Activated CD4-positive, alpha-beta T cell treated with anti-CD3 and anti-CD28 coated beads for 48 hours (primary cell): ENCODE results near the gene PALD1.
A peak's percentile ranks its signal among the peaks of the same experiment; 100 is the strongest.
"Not testable (repeated sequence)": the region's sequence is repeated elsewhere in the genome, so short reads cannot be mapped to it uniquely, and the experiment has no call there.

ENCODE experiments used
- DNase-seq: peaks from one replicate; pipeline ENCODE4 v3.0.0-alpha.2; 2020

PALD1 gene

GRCh38 chr10:70482982-70483760, 4.6 kb downstream of the PALD1 start:
- no peak for DNase-seq

- DNase-seq, result not testable (repeated sequence)
These were observed 5.3 kb downstream of the PALD1 start for GRCh38 chr10:70483872-70484271.

- no peak for DNase-seq
These were observed 9.3 kb downstream of the PALD1 start for GRCh38 chr10:70487824-70488223.

- DNase-seq, result no peak
These were observed 11.6 kb downstream of the PALD1 start for GRCh38 chr10:70490142-70490541.

- DNase-seq, result no peak
These were observed 13.0 kb downstream of the PALD1 start for GRCh38 chr10:70491614-70492013.

GRCh38 chr10:70492786-70493659, 14.5 kb downstream of the PALD1 start:
- no peak for DNase-seq

GRCh38 chr10:70493660-70494234, 15.2 kb downstream of the PALD1 start:
- no peak for DNase-seq

- peak; percentile 71 for DNase-seq
These were observed 16.0 kb downstream of the PALD1 start for GRCh38 chr10:70494536-70494935.

GRCh38 chr10:70494966-70495365, 16.4 kb downstream of the PALD1 start:
- DNase-seq, result peak; percentile 32

- DNase-seq, result no peak
These were observed 17.2 kb downstream of the PALD1 start for GRCh38 chr10:70495691-70496261.

GRCh38 chr10:70496341-70497119, 18.0 kb downstream of the PALD1 start:
- DNase-seq, result no peak

- no peak for DNase-seq
These were observed 18.6 kb downstream of the PALD1 start for GRCh38 chr10:70497120-70497545.

- no peak for DNase-seq
These were observed 20.6 kb downstream of the PALD1 start for GRCh38 chr10:70498970-70499835.

- no peak for DNase-seq
These were observed 21.2 kb downstream of the PALD1 start for GRCh38 chr10:70499836-70500167.

- DNase-seq, result no peak
These were observed 21.8 kb downstream of the PALD1 start for GRCh38 chr10:70500368-70500767.

- no peak for DNase-seq
These were observed 22.3 kb downstream of the PALD1 start for GRCh38 chr10:70500812-70501301.

- DNase-seq, result no peak
These were observed 23.8 kb downstream of the PALD1 start for GRCh38 chr10:70502406-70502805.

- DNase-seq, result no peak
These were observed 25.2 kb downstream of the PALD1 start for GRCh38 chr10:70503776-70504175.

- no peak for DNase-seq
These were observed 26.2 kb downstream of the PALD1 start for GRCh38 chr10:70504521-70505358.

- DNase-seq, result no peak
These were observed 27.3 kb downstream of the PALD1 start for GRCh38 chr10:70505908-70506307.
